IMR-90 (cell line): Measurements from ENCODE around the gene KCNMA1. TPM values are rescaled to one million over a fixed set of nuclear protein-coding genes. Genes with fewer than 3 reads are reported as not detected.

Source experiments
- ATAC-seq: fragments of 200-7000 bp; cut with Tn5 transposase; 2 replicates; pipeline ENCODE4 v1.9.1; 2020; ENCODE audit warnings: low read depth, mild to moderate bottlenecking, moderate library complexity
- BruUV-seq: library from RNA; stranded (reverse); fragments of 400-500 nt; replicated peaks from 2 replicates; lab custom pipeline; 2021; lab: Mats Ljungman, UMichigan
- CTCF ChIA-PET: fragments of 300-600 bp; formaldehyde crosslinking; extraction: SDS; loops from one replicate; lab custom pipeline; 2021; ENCODE audit warnings: antibody characterized with exemption; lab: Yijun Ruan, JAX
- POLR2A ChIA-PET: fragments of 300-600 bp; sonication (Branson Sonifier 250); formaldehyde crosslinking; loops from one replicate; lab custom pipeline; 2022; ENCODE audit warnings: antibody characterized with exemption; ENCODE audit not compliant: unreplicated experiment; lab: Charles Lee
- DNase-seq: peaks from one replicate; pipeline ENCODE4 v3.0.0; 2013
- H2AFZ ChIP-seq: replicated peaks from 2 replicates; pipeline ENCODE3; 2013; ENCODE audit warnings: low read length, mild to moderate bottlenecking; ENCODE audit not compliant: poor library complexity
- H2AK5ac ChIP-seq: 2 replicates; pipeline ENCODE4 v1.6.1; 2013; ENCODE audit warnings: low read depth, low read length, inconsistent platforms
- H2AK9ac ChIP-seq: replicated peaks from 2 replicates; pipeline ENCODE3; 2013; ENCODE audit warnings: mild to moderate bottlenecking, low read depth, low read length, moderate library complexity; ENCODE audit not compliant: poor library complexity
- H2BK120ac ChIP-seq: 2 replicates; pipeline ENCODE4 v1.6.1; 2013; ENCODE audit warnings: low read depth, low read length, inconsistent platforms
- H2BK15ac ChIP-seq: 3 replicates; pipeline ENCODE4 v1.6.1; 2013; ENCODE audit warnings: low read depth, low read length, inconsistent platforms
- H2BK20ac ChIP-seq: 2 replicates; pipeline ENCODE4 v1.6.1; 2013; ENCODE audit warnings: low read depth, mild to moderate bottlenecking, inconsistent platforms, low read length, moderate library complexity
- H2BK5ac ChIP-seq: 2 replicates; pipeline ENCODE4 v1.6.1; 2013; ENCODE audit warnings: mild to moderate bottlenecking, low read depth, low read length, inconsistent platforms; ENCODE audit not compliant: poor library complexity, severe bottlenecking
- H3K14ac ChIP-seq: replicated peaks from 2 replicates; pipeline ENCODE4 v1.6.1; 2013; ENCODE audit warnings: low read depth, low read length, inconsistent platforms
- H3K18ac ChIP-seq: 2 replicates; pipeline ENCODE4 v1.6.1; 2013; ENCODE audit warnings: low read depth, low read length, control low read depth
- H3K23ac ChIP-seq: 2 replicates; pipeline ENCODE4 v1.6.1; 2013; ENCODE audit warnings: low read depth, low read length, inconsistent platforms
- H3K27ac ChIP-seq: 2 replicates; pipeline ENCODE4 v1.5.1; 2013; ENCODE audit warnings: mild to moderate bottlenecking, control low read depth, low read length; ENCODE audit not compliant: insufficient read depth
- H3K27me3 ChIP-seq: 2 replicates; pipeline ENCODE4 v1.6.1; 2013; ENCODE audit warnings: low read length; ENCODE audit not compliant: control insufficient read depth, insufficient read depth
- H3K36me3 ChIP-seq: 2 replicates; pipeline ENCODE4 v1.6.1; 2013; ENCODE audit warnings: low read length, mixed read lengths; ENCODE audit not compliant: control insufficient read depth, insufficient read depth
- H3K4ac ChIP-seq: 2 replicates; pipeline ENCODE4 v1.6.1; 2013; ENCODE audit warnings: low read depth, low read length, inconsistent platforms
- H3K4me1 ChIP-seq: 2 replicates; pipeline ENCODE4 v1.6.1; 2013; ENCODE audit warnings: low read length, mixed read lengths; ENCODE audit not compliant: control insufficient read depth, insufficient read depth
- H3K4me2 ChIP-seq: 2 replicates; pipeline ENCODE4 v1.6.1; 2013; ENCODE audit warnings: low read depth, mild to moderate bottlenecking, control low read depth, low read length, moderate library complexity
- H3K4me3 ChIP-seq: 2 replicates; pipeline ENCODE4 v1.5.1; 2013; ENCODE audit warnings: low read depth, mild to moderate bottlenecking, control low read depth, low read length, moderate library complexity; ENCODE audit not compliant: insufficient read depth
- H3K56ac ChIP-seq: 2 replicates; pipeline ENCODE4 v1.6.1; 2013; ENCODE audit warnings: low read length, inconsistent platforms; ENCODE audit not compliant: insufficient read depth; ENCODE audit errors: extremely low read depth
- H3K79me1 ChIP-seq, 2 experiments: 2 replicates each; pipeline ENCODE4 v1.6.1; 2013; ENCODE audit warnings: low read length in 2 of 2, inconsistent platforms in 1 of 2, low read depth in 1 of 2
- H3K9ac ChIP-seq: 2 replicates; pipeline ENCODE4 v1.6.1; 2013; ENCODE audit warnings: low read depth, low read length, control low read depth
- H3K9me1 ChIP-seq: 2 replicates; pipeline ENCODE4 v1.6.1; 2013; ENCODE audit warnings: low read length, inconsistent platforms; ENCODE audit not compliant: insufficient read depth
- H3K9me3 ChIP-seq: 2 replicates; pipeline ENCODE4 v1.6.1; 2013; ENCODE audit warnings: low read length; ENCODE audit not compliant: control insufficient read depth, insufficient read depth
- H4K20me1 ChIP-seq: 2 replicates; pipeline ENCODE4 v1.6.1; 2013; ENCODE audit warnings: low read length, inconsistent platforms; ENCODE audit not compliant: insufficient read depth
- H4K5ac ChIP-seq: 2 replicates; pipeline ENCODE4 v1.6.1; 2013; ENCODE audit warnings: mild to moderate bottlenecking, low read depth, low read length, control low read depth
- H4K8ac ChIP-seq, 2 experiments: 2 replicates each; pipeline ENCODE4 v1.6.1; 2013; ENCODE audit warnings: low read depth in 2 of 2, low read length in 2 of 2, control low read depth in 1 of 2, inconsistent platforms in 1 of 2
- H4K91ac ChIP-seq: 2 replicates; pipeline ENCODE4 v1.6.1; 2013; ENCODE audit warnings: low read depth, low read length, inconsistent platforms; ENCODE audit not compliant: insufficient read depth
- BHLHE40 ChIP-seq: fragments of 150-350 bp; IDR thresholded peaks from 2 replicates; pipeline ENCODE4 v1.6.1; 2016; ENCODE audit warnings: mild to moderate bottlenecking, low read depth, low read length
- MAFK ChIP-seq: IDR thresholded peaks from 2 replicates; pipeline ENCODE4 v1.6.1; 2012; ENCODE audit warnings: low read depth, low read length, improper control_type of control experiment
- WGBS, 2 experiments: methylation state at CpG; one replicate each; pipeline versions ENCODE4 v1.1.5 to v1.1.7; 2013; ENCODE audit warnings: missing lambda C conversion rate in 2 of 2; ENCODE audit not compliant: insufficient read length in 1 of 2; ENCODE audit errors: extremely low coverage in 2 of 2; 5-methylcytosine and 5-hydroxymethylcytosine counted together
- dilution Hi-C: fragments of 300-500 bp; cut with HindIII; formaldehyde crosslinking; loops from one replicate; pipeline ENCODE4 v1.14.3; 2018; ENCODE audit warnings: low sequenced_read_pairs; ENCODE audit not compliant: unreplicated experiment
- in situ Hi-C: fragments of 300-500 bp; cut with MboI; formaldehyde crosslinking; loops from 3 replicates; pipeline ENCODE4 v1.14.3; 2019; ENCODE audit warnings: low sequenced_read_pairs, inconsistent platforms, mixed read lengths
- intact Hi-C: fragments of 100-400 bp; cut with micrococcal nuclease; formaldehyde crosslinking; loops from 2 replicates; pipeline ENCODE4 v1.10.0; 2022
- polyA plus RNA-seq, 3 experiments: library from polyadenylated mRNA; depleted of rRNA; stranded (reverse); fragments of >200 nt; gene quantifications; 2 replicates each; pipeline ENCODE4 v1.2.3, GENCODE V29; 2012; ENCODE audit warnings: low replicate concordance in 1 of 3
- total RNA-seq: library from RNA; depleted of rRNA; stranded (reverse); fragments of >200 nt; gene quantifications from 2 replicates; pipeline ENCODE4 v1.2.3, GENCODE V29; 2012

Gene KCNMA1
- total and polyA plus RNA-seq, 2 of the 4 experiments (the other 2 are of a cell fraction): 25.6 to 29.6 TPM

- H3K27me3 ChIP-seq: no peaks in the 10 kb centered on the region
- no peaks in the 10 kb centered on the region for H3K4me1 ChIP-seq
- H2AK5ac ChIP-seq: no peak overlapping the region
- CTCF ChIA-PET: interaction anchor here (0.8 kb wide), 1 partner anchor 18 kb away, joined by 3 read pairs; no protein-coding TSS in a partner anchor
- H3K14ac ChIP-seq: no peak overlapping the region
- intact Hi-C loops: no loop called here
- no TSS peak for BruUV-seq
- DNase-seq (no peak), ATAC-seq (no peak)
- H2BK15ac ChIP-seq: no peak overlapping the region
- H4K5ac ChIP-seq: no peak overlapping the region
- H2AK9ac ChIP-seq: no peak overlapping the region
- no peak overlapping the region for H3K4ac ChIP-seq
- H3K56ac ChIP-seq: no peak overlapping the region
- no peaks in the 10 kb centered on the region for H3K79me1 ChIP-seq
- no peak overlapping the region for H3K23ac ChIP-seq
- no peak overlapping the region for H3K4me2 ChIP-seq
- no peak overlapping the region for H2BK20ac ChIP-seq
- no peak overlapping the region for H3K4me3 ChIP-seq
- H3K18ac ChIP-seq: no peak overlapping the region
- no peak overlapping the region for H4K91ac ChIP-seq
- no peaks in the 10 kb centered on the region for H3K36me3 ChIP-seq
- POLR2A ChIA-PET: no interaction called here
- in situ Hi-C loops: no loop called here
- TF ChIP-seq MAFK: peak; percentile 44; the same call in 1 of the 2 replicates
- no peak for TF ChIP-seq BHLHE40
- WGBS, 2 experiments: 82% methylated on average over 1 of the region's 4 CpGs; no CpG with 5 or more reads in 1 of the 2 experiments
- H3K9me3 ChIP-seq: no peaks in the 10 kb centered on the region
- H3K27ac ChIP-seq: no peak overlapping the region
- no peak overlapping the region for H3K9ac ChIP-seq
- H4K8ac ChIP-seq: no peak overlapping the region
- dilution Hi-C loops: no loop called here
- peak overlapping the region; percentile 52 for H2AFZ ChIP-seq
- no peak overlapping the region for H2BK120ac ChIP-seq
- H3K9me1 ChIP-seq: 0 out of 2 replicates have a peak, but pooled peaks cover 4% of the 10 kb centered on the region
- H2BK5ac ChIP-seq: no peak overlapping the region
- H4K20me1 ChIP-seq: no peaks in the 10 kb centered on the region
These were observed 190.9 kb downstream of the KCNMA1 start for GRCh38 chr10:77446700-77447099.
